ENCODE measurements around the gene RNF183.
"Not testable (repeated sequence)": the region's sequence is repeated elsewhere in the genome, so short reads cannot be mapped to it uniquely, and the experiment has no call there.

RNF183 gene

DNA sequence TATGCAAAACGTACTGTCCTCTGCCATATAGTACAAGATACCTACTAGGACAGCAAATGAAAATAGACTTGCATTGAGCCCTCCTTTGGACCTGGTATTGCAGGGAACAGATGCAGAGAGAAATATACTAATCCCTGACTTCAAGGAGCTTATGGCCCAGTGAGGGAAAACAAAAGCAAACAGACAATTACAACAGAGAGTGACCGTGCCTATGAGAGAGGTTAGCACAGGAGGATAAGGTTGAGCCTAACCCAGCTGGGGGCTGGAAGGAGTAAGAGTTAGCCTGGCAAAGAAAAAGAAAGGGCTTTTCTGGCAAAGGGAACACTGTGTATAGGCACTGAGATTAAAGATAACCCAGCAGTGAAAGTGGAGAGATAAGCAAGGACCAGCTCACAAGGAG lies 33.3 kb downstream of the RNF183 start:
- no peak for DNase-seq

DNA sequence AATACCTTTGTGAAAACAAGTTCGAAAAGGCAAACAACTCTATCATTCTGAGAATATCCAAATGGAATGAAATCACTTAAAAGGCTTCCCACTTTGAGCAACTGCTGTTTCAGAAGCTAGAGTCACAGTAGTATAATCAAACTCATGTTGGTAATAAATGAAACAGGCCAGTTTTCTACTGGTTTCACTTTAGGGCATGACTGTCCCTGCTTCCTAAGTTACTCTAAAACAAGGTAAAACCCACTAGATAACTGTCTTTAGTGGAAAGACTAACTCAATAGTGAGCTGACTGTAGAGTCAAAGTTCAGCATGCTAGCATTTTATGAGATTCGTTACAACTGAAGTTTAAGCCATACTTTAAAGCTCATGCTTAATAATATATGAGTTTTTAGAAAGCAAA lies 33.8 kb downstream of the RNF183 start:
- DNase-seq, result no peak

GRCh38 chr9:113267911-113268566 lies 35.1 kb downstream of the RNF183 start:
- no peak for DNase-seq

DNA sequence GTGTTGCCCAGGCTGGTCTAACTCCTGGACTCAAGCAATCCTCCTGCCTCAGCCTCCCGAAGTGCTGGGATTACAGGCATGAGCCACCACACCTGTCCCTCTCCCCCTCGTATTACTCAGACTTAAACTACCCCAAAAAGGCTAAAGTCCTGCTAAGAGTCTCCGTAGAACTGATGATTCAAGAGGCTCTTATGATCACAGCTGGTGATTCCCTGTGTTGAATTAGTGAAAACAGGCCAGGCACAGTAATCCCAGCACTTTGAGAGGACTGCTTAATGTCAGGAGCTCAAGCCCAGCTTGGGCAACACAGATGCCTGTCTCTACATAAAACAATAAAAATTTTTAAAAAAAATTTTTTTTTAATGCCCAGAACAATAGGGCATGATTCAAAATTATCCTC lies 37.0 kb downstream of the RNF183 start:
- no peak for DNase-seq

GRCh38 chr9:113261917-113262671 lies 41.1 kb downstream of the RNF183 start:
- DNase-seq, result no peak

DNA sequence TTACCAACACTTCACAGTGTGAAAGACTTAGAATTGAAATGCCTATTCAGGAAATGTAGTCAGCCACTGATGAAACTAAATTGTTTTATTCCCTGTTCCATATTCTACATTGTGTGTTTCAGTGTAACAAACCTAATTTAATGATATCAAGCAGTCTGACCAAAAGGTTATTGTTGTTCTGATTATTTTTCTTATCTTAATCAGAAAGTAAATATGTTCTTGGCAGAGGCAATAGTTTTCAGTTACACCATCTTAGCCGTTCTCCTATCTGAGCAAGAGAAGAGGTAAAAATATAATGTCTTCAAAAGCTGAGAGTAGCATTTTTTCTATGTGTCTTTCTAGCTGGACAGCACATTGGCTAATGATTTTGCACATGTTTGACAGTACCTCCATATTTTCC lies 44.9 kb downstream of the RNF183 start:
- DNase-seq, result no peak

DNA sequence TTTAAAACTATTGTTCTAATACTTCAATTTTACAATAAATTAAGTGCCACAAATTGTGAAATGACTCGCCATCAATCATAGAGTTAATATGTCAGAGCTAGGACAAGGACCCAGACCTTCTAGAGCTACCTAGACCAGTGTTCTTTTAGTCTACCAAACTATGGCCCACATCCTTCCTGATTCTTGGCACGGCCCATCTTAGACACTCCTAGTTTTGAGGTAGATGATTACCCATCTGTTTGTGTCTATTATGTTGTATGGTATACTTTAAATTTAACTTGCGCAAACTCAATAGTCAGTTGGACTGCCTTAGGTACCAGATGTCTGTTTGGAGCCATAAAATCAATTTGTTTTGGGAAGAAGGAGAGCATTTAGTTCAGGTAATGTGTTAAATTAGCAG lies 45.3 kb downstream of the RNF183 start:
- DNase-seq, result no peak

GRCh38 chr9:113255438-113255837 lies 47.7 kb downstream of the RNF183 start:
- no peak for DNase-seq

DNA sequence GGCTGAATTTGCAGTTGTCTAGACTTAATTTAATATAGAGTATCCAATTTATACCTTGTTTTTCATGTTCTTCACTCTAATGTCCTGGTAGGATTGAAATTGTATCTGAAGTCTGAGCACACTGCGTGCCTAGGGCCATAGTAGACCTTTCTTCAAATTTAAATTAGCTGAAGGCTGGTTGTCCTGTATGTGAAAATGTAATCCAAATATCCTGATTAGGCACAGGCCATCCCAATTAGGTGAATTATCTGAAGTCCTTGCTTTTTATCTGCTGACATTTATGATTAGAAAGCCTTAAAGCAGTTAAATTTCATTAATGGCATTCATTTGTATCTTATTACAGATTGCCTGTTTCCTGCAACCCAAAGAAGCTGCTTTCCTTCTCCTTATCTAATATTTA lies 48.2 kb downstream of the RNF183 start:
- no peak for DNase-seq

DNA sequence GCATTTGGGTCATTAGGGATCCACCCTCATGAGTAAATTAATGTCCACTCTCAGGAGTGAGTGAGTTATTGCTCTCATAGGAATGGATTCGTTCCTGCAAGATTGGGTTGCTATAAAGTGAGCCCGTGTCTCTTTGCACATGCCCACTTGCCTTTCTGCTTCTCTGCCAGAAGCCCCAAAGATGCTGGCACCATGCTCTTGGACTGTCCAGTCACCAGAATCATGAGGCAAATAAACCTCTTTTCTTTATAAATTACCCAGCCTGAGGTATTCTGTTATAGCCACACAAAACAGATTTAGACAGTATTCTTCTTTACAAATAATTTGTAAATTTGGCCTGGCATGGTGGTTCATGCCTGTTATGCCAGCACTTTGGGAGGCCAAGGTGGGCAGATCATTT lies 52.4 kb downstream of the RNF183 start:
- no peak for DNase-seq

GRCh38 chr9:113249661-113250060 lies 53.5 kb downstream of the RNF183 start:
- not testable (repeated sequence) for DNase-seq

GRCh38 chr9:113247640-113248039 lies 55.5 kb downstream of the RNF183 start:
- no peak for DNase-seq

All from NCI-H187 treated with DMSO at 0.1 percent for 48 hours (cell line).